ENCODE data around the gene NRSN2.
A peak's percentile ranks its signal among the peaks of the same experiment; 100 is the strongest.
"Not testable (repeated sequence)": the region's sequence is repeated elsewhere in the genome, so short reads cannot be mapped to it uniquely, and the experiment has no call there.

Gene NRSN2

GRCh38 chr20:373171-373890 is 26.4 kb downstream of the NRSN2 start:
- Histone ChIP-seq H3K4me2 (peak overlapping the region; percentile 67), H3K36me3 (no peaks in the 10 kb centered on the region), H4K20me1 (no peaks in the 10 kb centered on the region), H3K4me1 (peaks cover 29% of the 10 kb centered on the region), H3K4me3 (no peak overlapping the region), H3K9me3 (no peaks in the 10 kb centered on the region), H3K27me3 (no peaks in the 10 kb centered on the region), H3K27ac (0 out of 2 replicates have a peak overlapping the region, but pooled peaks have one; percentile 35), H3K9ac (no peak overlapping the region)
- TF ChIP-seq Cebpa-rat (IDR thresholded peaks at IDR 0.05): no peak

DNA sequence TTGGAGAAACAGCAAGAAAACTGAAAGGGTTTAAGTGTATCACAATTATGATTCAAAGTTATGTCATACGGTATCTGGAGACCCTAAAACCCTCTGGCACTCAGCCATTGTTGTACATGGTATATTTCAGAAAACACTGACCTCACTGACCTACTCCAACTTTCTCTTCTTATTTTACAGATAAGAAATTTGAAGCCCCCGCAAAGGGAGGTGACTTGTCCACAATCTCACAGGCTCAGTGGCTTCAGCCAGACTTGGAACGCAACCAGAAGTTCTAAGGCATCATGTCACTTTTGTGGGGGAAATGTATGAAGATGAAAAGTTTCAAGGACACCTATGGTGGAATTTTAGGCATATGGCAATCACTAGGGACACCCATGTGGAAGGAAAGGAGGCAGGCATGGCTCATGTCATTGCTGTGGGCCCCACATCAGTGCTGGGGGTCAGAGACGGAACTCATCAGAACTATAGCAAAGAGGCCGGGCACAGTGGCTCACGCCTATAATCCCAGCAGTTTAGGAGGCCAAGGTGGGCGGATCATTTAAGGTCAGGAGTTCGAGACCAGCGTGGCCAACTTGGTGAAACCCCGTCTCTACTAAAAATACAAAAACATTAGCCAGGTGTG is 28.5 kb downstream of the NRSN2 start:
- no peak overlapping the region for H3K9ac ChIP-seq
- no peaks in the 10 kb centered on the region for H4K20me1 ChIP-seq
- H3K4me3 ChIP-seq: no peak overlapping the region
- H3K27ac ChIP-seq: no peak overlapping the region
- H3K9me3 ChIP-seq: no peaks in the 10 kb centered on the region
- H3K4me1 ChIP-seq: peaks cover 35% of the 10 kb centered on the region
- H3K27me3 ChIP-seq: no peaks in the 10 kb centered on the region
- no peak for TF ChIP-seq Cebpa-rat (IDR thresholded peaks at IDR 0.05)
- H3K36me3 ChIP-seq: no peaks in the 10 kb centered on the region
- H3K4me2 ChIP-seq: no peak overlapping the region

- Histone ChIP-seq H3K9me3 (no peaks in the 10 kb centered on the region), H4K20me1 (no peaks in the 10 kb centered on the region), H3K4me3 (no peak overlapping the region), H3K36me3 (no peaks in the 10 kb centered on the region), H3K4me1 (peaks cover 33% of the 10 kb centered on the region), H3K4me2 (no peak overlapping the region), H3K9ac (no peak overlapping the region), H3K27me3 (no peaks in the 10 kb centered on the region), H3K27ac (no peak overlapping the region)
- TF ChIP-seq Cebpa-rat (IDR thresholded peaks at IDR 0.05): no peak
These were observed 29.2 kb downstream of the NRSN2 start for GRCh38 chr20:376089-376488.

DNA sequence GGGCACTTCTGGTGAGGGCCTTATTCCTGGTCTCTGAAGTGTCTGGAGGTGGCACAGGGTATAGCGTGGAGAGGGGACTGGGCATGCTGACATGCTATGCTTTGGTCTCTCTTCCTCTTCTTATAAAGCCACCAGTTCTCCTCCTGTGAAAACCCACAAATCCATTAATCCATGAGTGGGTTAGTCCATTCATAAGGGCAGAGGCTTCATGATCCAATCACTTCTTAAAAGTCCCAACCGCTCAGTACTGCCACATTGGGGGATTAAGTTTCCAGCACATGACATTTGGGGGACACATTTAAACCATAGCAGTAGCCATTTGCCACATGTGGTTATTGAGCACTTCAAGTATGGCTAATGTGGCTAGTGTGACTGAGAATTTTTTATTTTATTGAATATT is 29.8 kb downstream of the NRSN2 start:
- TF ChIP-seq Cebpa-rat (IDR thresholded peaks at IDR 0.05): no peak
- Histone ChIP-seq H3K4me1 (peaks cover 26% of the 10 kb centered on the region), H3K27me3 (no peaks in the 10 kb centered on the region), H3K27ac (no peak overlapping the region), H3K36me3 (no peaks in the 10 kb centered on the region), H3K9ac (no peak overlapping the region), H4K20me1 (no peaks in the 10 kb centered on the region), H3K9me3 (no peaks in the 10 kb centered on the region), H3K4me2 (no peak overlapping the region), H3K4me3 (no peak overlapping the region)

DNA sequence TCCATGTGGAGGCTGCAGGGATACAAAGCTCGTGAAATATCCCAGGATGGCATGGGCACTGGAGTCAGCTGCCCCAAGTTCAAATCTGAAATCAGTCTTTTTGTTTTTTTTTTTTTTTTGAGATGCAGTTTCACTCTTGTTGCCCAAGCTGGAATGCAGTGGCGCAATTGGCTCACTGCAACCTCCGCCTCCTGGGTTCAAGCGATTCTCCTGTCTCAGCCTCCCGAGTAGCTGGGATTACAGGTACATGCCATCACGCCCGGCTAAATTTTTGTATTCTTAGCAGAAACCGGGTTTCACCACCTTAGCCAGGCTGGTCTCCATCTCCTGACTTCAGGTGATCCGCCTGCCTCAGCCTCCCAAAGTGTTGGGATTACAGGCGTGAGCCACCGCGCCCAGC is 30.7 kb downstream of the NRSN2 start:
- H3K9ac ChIP-seq, H3K36me3 ChIP-seq, H3K27me3 ChIP-seq, H4K20me1 ChIP-seq, H3K4me2 ChIP-seq, H3K4me3 ChIP-seq, H3K27ac ChIP-seq, H3K9me3 ChIP-seq: not testable (repeated sequence)
- peaks cover 24% of the 10 kb centered on the region for H3K4me1 ChIP-seq

DNA sequence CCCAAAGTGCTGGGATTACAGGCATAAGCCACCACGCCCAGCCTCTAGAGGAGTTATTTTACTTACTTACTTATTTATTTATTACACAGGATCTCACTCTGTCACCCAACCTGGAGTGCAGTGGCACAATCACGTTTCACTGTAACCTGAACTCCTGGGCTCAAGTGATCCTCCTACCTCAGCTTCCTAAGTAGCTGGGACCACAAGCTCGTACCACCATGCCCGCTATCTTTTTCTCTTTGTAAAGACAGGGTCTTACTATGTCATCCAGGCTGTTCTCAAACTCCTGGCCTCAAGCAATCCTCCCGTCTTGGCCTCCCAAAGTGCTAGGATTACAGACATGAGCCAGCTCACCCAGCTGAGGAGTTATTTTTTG is 32.0 kb downstream of the NRSN2 start:
- Histone ChIP-seq H3K36me3 (peaks cover 6% of the 10 kb centered on the region; the same call in 1 of the 2 replicates), H3K27me3 (no peaks in the 10 kb centered on the region), H3K4me3 (no peak overlapping the region), H3K4me2 (no peak overlapping the region), H3K4me1 (peaks cover 17% of the 10 kb centered on the region), H3K9ac (no peak overlapping the region), H3K9me3 (no peaks in the 10 kb centered on the region), H4K20me1 (peaks cover 20% of the 10 kb centered on the region), H3K27ac (no peak overlapping the region)
- TF ChIP-seq Cebpa-rat (IDR thresholded peaks at IDR 0.05): no peak

- peak overlapping the region; percentile 79 for H3K4me3 ChIP-seq
- H3K4me1 ChIP-seq: peaks cover 17% of the 10 kb centered on the region
- peaks cover 15% of the 10 kb centered on the region; the same call in 1 of the 2 replicates for H3K36me3 ChIP-seq
- peaks cover 40% of the 10 kb centered on the region for H4K20me1 ChIP-seq
- H3K27ac ChIP-seq: peak overlapping the region; percentile 82
- no peaks in the 10 kb centered on the region for H3K27me3 ChIP-seq
- H3K4me2 ChIP-seq: peak overlapping the region; percentile 78
- no peaks in the 10 kb centered on the region for H3K9me3 ChIP-seq
- H3K9ac ChIP-seq: peak overlapping the region; percentile 83
- TF ChIP-seq Cebpa-rat (IDR thresholded peaks at IDR 0.05): no peak; the same call in 1 of the 2 replicates
These were observed 34.1 kb downstream of the NRSN2 start for GRCh38 chr20:380763-381580.

DNA sequence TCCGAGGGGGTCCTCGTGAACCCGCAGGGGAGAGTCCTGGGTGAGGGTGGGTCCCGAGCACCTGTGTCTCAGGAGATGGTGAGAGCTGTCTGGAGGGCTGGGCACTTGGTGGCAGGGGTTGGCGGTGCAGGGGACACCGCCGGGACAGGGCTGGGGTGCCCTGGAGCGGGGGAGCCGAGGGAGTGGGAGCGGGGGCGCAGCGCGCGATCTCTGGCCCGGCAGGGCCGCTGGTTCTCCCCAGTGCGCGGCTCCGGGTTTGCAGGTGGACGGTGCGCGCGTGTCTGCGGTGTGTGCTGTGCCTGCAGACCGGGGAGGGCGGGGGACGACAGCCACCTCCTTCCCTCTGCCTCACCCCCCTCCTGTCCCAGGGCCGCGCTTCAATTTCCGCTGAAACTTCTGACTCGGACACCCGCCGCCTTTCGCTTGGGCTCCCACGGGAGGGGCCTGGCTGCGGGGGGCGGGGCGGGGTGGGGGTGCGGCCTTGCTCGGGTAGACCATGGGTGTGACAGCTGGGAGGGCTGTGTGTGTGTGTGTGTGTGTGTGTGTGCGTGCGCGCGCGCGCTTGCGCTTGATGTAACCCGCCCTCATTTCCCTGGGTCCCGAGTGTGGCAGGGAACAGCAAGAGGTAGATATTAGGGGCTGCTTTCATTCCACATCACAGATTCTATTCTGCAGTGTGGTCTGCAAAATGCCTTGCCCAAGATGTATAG is 34.8 kb downstream of the NRSN2 start:
- peak overlapping the region; percentile 82 for H3K27ac ChIP-seq

DNA sequence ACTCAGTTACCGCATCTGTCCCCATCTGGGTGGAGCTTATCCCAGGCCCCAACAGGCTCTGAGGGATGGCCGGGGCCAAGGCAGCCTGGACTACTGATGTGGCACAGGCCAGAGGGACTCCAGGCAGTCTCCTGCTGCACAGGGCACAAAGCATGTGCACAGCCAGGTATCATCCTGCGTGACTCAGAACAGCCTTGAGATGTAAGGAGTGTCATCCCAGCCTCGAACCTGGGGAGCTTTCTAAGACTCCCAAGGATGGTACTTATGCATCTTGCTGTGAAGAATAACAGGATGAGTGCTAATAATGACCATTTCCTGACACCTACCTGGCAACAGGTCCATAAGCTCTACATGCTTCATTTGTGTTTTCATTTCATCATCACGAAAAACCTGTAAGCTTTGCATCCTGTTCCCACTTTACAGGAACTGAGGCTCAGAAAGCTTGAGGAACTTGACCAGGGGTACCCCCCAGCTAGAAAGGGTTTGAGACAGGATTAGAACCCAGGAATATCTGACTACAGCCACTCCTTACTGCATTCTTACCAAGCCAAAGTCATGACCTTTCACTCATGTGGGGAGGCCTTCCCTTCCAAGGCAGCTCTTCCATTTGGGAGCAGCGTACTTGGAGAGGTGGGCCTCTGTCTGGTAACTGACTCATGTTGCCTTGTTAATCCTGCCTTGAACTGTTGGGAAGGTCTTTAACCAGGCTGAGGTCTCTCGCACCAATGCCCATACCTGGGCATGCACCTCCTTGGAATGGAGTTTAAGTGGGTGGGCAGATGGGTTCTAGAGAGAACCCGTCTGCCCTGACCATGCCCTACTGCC is 35.6 kb downstream of the NRSN2 start:
- Histone ChIP-seq H3K4me1 (peaks cover 17% of the 10 kb centered on the region), H3K4me2 (peak overlapping the region; percentile 78), H3K4me3 (peak overlapping the region; percentile 79), H3K9ac (no peak overlapping the region), H3K9me3 (no peaks in the 10 kb centered on the region), H3K27me3 (no peaks in the 10 kb centered on the region), H3K36me3 (peaks cover 30% of the 10 kb centered on the region), H3K27ac (no peak overlapping the region), H4K20me1 (peaks cover 56% of the 10 kb centered on the region)
- no peak for TF ChIP-seq Cebpa-rat (IDR thresholded peaks at IDR 0.05)

More for the DNA sequence above, 34.8 kb downstream of the NRSN2 start:
- no peaks in the 10 kb centered on the region for H3K27me3 ChIP-seq
- TF ChIP-seq Cebpa-rat (IDR thresholded peaks at IDR 0.05): no peak
- peak overlapping the region; percentile 83 for H3K9ac ChIP-seq
- H3K4me1 ChIP-seq: peaks cover 17% of the 10 kb centered on the region
- H3K36me3 ChIP-seq: peaks cover 23% of the 10 kb centered on the region
- H4K20me1 ChIP-seq: peaks cover 48% of the 10 kb centered on the region
- peak overlapping the region; percentile 79 for H3K4me3 ChIP-seq
- no peaks in the 10 kb centered on the region for H3K9me3 ChIP-seq
- H3K4me2 ChIP-seq: peak overlapping the region; percentile 78
